HepG2 (cell line): ENCODE results near the gene NAT9. TPM values are rescaled to one million over a fixed set of nuclear protein-coding genes. Genes with fewer than 3 reads are reported as not detected.

Source experiments
- ARNTL ChIP-seq: sonication (generic); formaldehyde crosslinking; IDR thresholded peaks from 2 replicates; pipeline ENCODE4 v1.4.0; 2020; ENCODE audit warnings: mild to moderate bottlenecking, missing genetic modification reagents
- CBFB ChIP-seq: sonication (generic); formaldehyde crosslinking; IDR thresholded peaks from 2 replicates; pipeline ENCODE4 v1.4.0; 2020; ENCODE audit warnings: missing genetic modification reagents
- PCBP1 ChIP-seq: fragments of 200-400 bp; formaldehyde crosslinking; IDR thresholded peaks from 2 replicates; pipeline ENCODE4 v1.6.1; 2017; ENCODE audit warnings: mild to moderate bottlenecking, low read depth, low read length, borderline replicate concordance
- PITX1 ChIP-seq: sonication (generic); formaldehyde crosslinking; IDR thresholded peaks from 2 replicates; pipeline ENCODE4 v1.5.1; 2020; ENCODE audit warnings: mild to moderate bottlenecking, missing genetic modification reagents
- RXRA ChIP-seq: sonication (generic); formaldehyde crosslinking; IDR thresholded peaks from 2 replicates; pipeline ENCODE4 v1.5.1; 2020; ENCODE audit warnings: missing genetic modification reagents
- SKI ChIP-seq: fragments of 450-650 bp; IDR thresholded peaks from one replicate; pipeline ENCODE4 v1.6.1; 2018; ENCODE audit warnings: mild to moderate bottlenecking; ENCODE audit not compliant: partially characterized antibody
- TOPORS ChIP-seq: sonication (generic); formaldehyde crosslinking; IDR thresholded peaks from 2 replicates; pipeline ENCODE4 v1.8.0; 2023; ENCODE audit warnings: mild to moderate bottlenecking, missing genetic modification reagents
- YEATS2 ChIP-seq: sonication (generic); formaldehyde crosslinking; IDR thresholded peaks from 2 replicates; pipeline ENCODE4 v1.4.0; 2020; ENCODE audit warnings: missing genetic modification reagents, borderline replicate concordance
- ZNF121 ChIP-seq: sonication (generic); formaldehyde crosslinking; IDR thresholded peaks from 2 replicates; pipeline ENCODE4 v1.5.0; 2020; ENCODE audit warnings: mild to moderate bottlenecking, missing genetic modification reagents
- ZNF136 ChIP-seq: sonication (generic); formaldehyde crosslinking; IDR thresholded peaks from 2 replicates; pipeline ENCODE4 v1.8.1; 2022; ENCODE audit warnings: low read depth, mild to moderate bottlenecking, moderate library complexity, missing genetic modification reagents
- ZNF282 ChIP-seq: fragments of 450-650 bp; IDR thresholded peaks from 2 replicates; pipeline ENCODE4 v1.6.1; 2018; ENCODE audit not compliant: partially characterized antibody
- ZNF546 ChIP-seq: sonication (generic); formaldehyde crosslinking; conservative IDR thresholded peaks from 2 replicates; pipeline ENCODE4 v1.8.1; 2023; ENCODE audit warnings: mild to moderate bottlenecking, missing genetic modification reagents
- polyA plus RNA-seq, 8 experiments: library from polyadenylated mRNA; depleted of rRNA in 3 of 8; stranded (reverse) in 7 of 8; unstranded in 1 of 8; fragments of >200 nt; fragmentation: Illumina TruSeq in 4 of 8; extraction: Trizol in 4 of 8; gene quantifications; 2 replicates each; pipeline versions ENCODE4 v1.2.1 to v1.2.3, GENCODE V29; 2011 to 2016; ENCODE audit warnings: low read depth in 4 of 8, missing spikeins in 1 of 8, mixed read lengths in 1 of 8; ENCODE audit not compliant: insufficient read depth in 1 of 8
- total RNA-seq, 5 experiments: library from RNA; depleted of rRNA; stranded (reverse); fragments of >200 nt; fragmentation: Illumina TruSeq; extraction: Trizol; gene quantifications; 2 replicates each; pipeline ENCODE4 v1.2.3, GENCODE V29; 2016; ENCODE audit warnings: low read depth in 1 of 5
- TF ChIP-seq, protein P1 (sequence below), 2 experiments: fragments of 450-650 bp in 1 of 2; sonication (generic) in 1 of 2; formaldehyde crosslinking in 1 of 2; IDR thresholded peaks; 2 replicates each; pipeline versions ENCODE4 v1.6.1 to v1.8.0; 2016 to 2022; ENCODE audit warnings: antibody characterized with exemption in 1 of 2, mild to moderate bottlenecking in 1 of 2, missing genetic modification reagents in 1 of 2
- TF ChIP-seq, protein P2 (sequence below): sonication (generic); formaldehyde crosslinking; IDR thresholded peaks from 2 replicates; pipeline ENCODE4 v1.5.0; 2020; ENCODE audit warnings: mild to moderate bottlenecking, missing genetic modification reagents
- TF ChIP-seq, protein P3 (sequence below): sonication (generic); formaldehyde crosslinking; IDR thresholded peaks from 2 replicates; pipeline ENCODE4 v1.4.0; 2020; ENCODE audit warnings: missing genetic modification reagents, borderline replicate concordance

Gene NAT9
- total and polyA plus RNA-seq, 2 of the 13 experiments (the other 11 are each of a cell fraction or from before 2014, with no cell fraction given): 39.7 to 44.2 TPM

DNA sequence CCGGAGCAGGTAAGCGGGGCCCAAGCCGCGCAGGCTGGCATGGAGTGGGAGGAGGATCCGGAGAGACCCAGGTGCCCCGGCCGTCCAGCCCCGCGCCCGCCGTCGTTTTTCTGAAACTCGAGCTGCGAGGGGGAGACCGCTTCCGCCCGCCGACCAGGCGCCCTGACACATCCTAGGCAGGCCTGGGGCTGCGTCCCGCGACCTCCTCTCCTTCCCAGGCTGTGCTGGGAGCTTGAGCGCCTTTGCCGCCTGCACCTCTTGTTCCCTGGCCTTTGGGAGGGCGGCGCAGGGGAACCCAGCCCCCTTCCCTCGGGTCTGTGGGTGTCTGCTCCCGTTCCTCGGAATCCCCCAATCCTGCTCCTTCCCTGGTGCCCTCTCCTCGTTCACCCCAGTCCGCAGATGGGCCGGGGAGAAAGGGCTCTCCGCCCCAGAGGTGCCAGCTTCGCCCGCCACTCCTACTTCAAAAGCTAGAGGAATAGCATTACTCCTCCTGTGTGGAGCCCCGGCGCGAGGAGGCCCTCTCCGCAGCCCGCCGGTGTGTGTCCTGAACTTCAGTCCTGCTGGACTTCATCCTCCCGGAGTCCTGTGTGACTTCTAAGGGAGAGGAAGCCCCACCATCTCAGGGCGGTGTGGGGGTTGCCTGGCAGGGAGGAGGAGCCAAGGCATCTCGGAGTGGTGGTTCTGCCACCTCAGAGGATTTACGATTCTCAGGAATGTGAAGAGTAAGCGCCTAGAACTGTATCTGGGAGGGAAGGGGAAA lies 26.7 kb downstream of the NAT9 start (continued):
- TF ChIP-seq, protein P1, sequence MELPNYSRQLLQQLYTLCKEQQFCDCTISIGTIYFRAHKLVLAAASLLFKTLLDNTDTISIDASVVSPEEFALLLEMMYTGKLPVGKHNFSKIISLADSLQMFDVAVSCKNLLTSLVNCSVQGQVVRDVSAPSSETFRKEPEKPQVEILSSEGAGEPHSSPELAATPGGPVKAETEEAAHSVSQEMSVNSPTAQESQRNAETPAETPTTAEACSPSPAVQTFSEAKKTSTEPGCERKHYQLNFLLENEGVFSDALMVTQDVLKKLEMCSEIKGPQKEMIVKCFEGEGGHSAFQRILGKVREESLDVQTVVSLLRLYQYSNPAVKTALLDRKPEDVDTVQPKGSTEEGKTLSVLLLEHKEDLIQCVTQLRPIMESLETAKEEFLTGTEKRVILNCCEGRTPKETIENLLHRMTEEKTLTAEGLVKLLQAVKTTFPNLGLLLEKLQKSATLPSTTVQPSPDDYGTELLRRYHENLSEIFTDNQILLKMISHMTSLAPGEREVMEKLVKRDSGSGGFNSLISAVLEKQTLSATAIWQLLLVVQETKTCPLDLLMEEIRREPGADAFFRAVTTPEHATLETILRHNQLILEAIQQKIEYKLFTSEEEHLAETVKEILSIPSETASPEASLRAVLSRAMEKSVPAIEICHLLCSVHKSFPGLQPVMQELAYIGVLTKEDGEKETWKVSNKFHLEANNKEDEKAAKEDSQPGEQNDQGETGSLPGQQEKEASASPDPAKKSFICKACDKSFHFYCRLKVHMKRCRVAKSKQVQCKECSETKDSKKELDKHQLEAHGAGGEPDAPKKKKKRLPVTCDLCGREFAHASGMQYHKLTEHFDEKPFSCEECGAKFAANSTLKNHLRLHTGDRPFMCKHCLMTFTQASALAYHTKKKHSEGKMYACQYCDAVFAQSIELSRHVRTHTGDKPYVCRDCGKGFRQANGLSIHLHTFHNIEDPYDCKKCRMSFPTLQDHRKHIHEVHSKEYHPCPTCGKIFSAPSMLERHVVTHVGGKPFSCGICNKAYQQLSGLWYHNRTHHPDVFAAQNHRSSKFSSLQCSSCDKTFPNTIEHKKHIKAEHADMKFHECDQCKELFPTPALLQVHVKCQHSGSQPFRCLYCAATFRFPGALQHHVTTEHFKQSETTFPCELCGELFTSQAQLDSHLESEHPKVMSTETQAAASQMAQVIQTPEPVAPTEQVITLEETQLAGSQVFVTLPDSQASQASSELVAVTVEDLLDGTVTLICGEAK (IDR thresholded peaks at IDR 0.05): no peak
- TF ChIP-seq, protein P1 (CRISPR knock-in tag; IDR thresholded peaks at IDR 0.05): no peak
- TF ChIP-seq PITX1 (CRISPR knock-in tag) (no peak), ARNTL (CRISPR knock-in tag) (peak; percentile 54; the same call in 1 of the 2 replicates), ZNF546 (CRISPR knock-in tag) (no peak), ZNF136 (CRISPR knock-in tag) (no peak), ZNF121 (no peak), SKI (no peak), PCBP1 (peak; percentile 40; the same call in 1 of the 2 replicates), RXRA (CRISPR knock-in tag) (no peak), CBFB (CRISPR knock-in tag) (0 out of 2 replicates have a peak, but pooled peaks have one; percentile 11), TOPORS (CRISPR knock-in tag) (no peak), ZNF282 (no peak), YEATS2 (CRISPR knock-in tag) (no peak)
- TF ChIP-seq, protein P2, sequence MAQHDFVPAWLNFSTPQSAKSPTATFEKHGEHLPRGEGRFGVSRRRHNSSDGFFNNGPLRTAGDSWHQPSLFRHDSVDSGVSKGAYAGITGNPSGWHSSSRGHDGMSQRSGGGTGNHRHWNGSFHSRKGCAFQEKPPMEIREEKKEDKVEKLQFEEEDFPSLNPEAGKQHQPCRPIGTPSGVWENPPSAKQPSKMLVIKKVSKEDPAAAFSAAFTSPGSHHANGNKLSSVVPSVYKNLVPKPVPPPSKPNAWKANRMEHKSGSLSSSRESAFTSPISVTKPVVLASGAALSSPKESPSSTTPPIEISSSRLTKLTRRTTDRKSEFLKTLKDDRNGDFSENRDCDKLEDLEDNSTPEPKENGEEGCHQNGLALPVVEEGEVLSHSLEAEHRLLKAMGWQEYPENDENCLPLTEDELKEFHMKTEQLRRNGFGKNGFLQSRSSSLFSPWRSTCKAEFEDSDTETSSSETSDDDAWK (CRISPR knock-in tag): no peak
- TF ChIP-seq, protein P3, sequence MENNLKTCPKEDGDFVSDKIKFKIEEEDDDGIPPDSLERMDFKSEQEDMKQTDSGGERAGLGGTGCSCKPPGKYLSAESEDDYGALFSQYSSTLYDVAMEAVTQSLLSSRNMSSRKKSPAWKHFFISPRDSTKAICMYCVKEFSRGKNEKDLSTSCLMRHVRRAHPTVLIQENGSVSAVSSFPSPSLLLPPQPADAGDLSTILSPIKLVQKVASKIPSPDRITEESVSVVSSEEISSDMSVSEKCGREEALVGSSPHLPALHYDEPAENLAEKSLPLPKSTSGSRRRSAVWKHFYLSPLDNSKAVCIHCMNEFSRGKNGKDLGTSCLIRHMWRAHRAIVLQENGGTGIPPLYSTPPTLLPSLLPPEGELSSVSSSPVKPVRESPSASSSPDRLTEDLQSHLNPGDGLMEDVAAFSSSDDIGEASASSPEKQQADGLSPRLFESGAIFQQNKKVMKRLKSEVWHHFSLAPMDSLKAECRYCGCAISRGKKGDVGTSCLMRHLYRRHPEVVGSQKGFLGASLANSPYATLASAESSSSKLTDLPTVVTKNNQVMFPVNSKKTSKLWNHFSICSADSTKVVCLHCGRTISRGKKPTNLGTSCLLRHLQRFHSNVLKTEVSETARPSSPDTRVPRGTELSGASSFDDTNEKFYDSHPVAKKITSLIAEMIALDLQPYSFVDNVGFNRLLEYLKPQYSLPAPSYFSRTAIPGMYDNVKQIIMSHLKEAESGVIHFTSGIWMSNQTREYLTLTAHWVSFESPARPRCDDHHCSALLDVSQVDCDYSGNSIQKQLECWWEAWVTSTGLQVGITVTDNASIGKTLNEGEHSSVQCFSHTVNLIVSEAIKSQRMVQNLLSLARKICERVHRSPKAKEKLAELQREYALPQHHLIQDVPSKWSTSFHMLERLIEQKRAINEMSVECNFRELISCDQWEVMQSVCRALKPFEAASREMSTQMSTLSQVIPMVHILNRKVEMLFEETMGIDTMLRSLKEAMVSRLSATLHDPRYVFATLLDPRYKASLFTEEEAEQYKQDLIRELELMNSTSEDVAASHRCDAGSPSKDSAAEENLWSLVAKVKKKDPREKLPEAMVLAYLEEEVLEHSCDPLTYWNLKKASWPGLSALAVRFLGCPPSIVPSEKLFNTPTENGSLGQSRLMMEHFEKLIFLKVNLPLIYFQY (CRISPR knock-in tag): no peak
